Stimulated activated CD8-positive, alpha-beta memory T cell treated with anti-CD3 and anti-CD28 coated beads, Interleukin-2, amount 100 ng/mL, for 1 hour (primary cell): ENCODE results near the gene KBTBD6.
"Not testable (repeated sequence)": the region's sequence is repeated elsewhere in the genome, so short reads cannot be mapped to it uniquely, and the experiment has no call there.

Experiments used
- DNase-seq, 2 donors: peaks; one replicate each; pipeline ENCODE4 v3.0.0-alpha.2; 2020; ENCODE audit warnings: low read depth in 2 of 2

KBTBD6 gene

GRCh38 chr13:41133951-41134350 lies 1.3 kb upstream of the KBTBD6 start:
- no peak for DNase-seq

GRCh38 chr13:41131660-41132511 lies 716 bp downstream of the KBTBD6 start:
- not testable (repeated sequence) for DNase-seq

GRCh38 chr13:41131189-41131588 lies 1.4 kb downstream of the KBTBD6 start:
- DNase-seq = not testable (repeated sequence)

DNA sequence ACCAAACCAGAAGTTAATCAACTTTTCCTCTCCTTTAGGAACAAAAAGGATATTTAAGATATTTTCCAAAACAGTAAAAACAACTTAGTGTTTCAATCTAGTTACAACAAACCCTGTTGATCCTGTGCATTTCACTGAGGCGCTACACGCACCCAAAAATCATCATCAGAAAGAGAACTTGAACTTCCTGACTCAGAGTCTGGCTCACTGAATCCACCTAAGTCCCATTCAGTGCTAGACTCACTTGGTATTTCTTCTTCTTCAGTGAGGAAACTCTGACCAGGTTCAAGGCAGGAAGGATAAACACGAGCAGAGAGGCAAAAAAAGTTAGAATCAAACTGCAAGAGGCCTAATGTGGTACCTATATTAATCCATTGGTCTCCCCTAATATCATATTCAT lies 2.2 kb downstream of the KBTBD6 start:
- no peak for DNase-seq

- no peak for DNase-seq
Measured at GRCh38 chr13:41127701-41128100, 4.9 kb downstream of the KBTBD6 start.

DNA sequence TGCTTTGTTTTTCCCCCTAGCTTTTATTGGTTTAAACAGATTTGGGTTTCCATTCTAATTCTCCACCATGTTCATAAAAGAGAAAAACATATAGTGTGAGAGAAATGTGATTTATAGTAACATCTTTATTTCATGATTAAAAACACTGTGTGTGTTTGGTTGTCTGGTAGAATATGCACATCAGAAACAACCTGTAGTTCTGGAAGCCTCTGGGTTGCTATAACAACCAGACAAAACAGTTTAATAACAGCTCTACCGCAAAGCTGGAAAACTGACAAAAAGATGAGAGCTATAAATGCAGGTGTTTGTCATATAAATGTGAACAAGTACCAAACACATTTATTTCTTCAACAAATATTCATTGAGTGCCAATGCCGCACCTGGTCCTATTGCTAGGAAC lies 9.8 kb downstream of the KBTBD6 start:
- no peak for DNase-seq

DNA sequence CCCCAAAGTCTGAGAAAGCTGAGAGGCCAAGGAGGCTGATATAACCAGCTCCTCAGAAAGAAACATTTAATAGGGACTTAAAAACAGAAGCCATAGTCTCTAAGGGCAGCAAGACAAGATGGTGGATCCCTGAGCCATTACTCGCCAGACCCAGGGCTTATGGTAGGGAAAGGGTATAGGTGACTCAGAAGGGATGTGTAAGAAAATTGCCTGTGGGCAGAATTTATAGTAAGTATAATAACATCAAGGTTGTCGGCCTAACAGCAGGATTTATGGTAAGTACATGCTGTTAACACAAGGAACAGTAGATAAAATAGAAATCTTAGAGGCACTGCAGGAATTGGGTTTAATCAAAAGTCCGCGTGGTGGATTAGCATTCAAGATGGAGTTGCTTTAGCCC lies 14.7 kb downstream of the KBTBD6 start:
- no peak for DNase-seq

- DNase-seq = no peak
Measured at GRCh38 chr13:41111454-41111853, 21.1 kb downstream of the KBTBD6 start.

DNA sequence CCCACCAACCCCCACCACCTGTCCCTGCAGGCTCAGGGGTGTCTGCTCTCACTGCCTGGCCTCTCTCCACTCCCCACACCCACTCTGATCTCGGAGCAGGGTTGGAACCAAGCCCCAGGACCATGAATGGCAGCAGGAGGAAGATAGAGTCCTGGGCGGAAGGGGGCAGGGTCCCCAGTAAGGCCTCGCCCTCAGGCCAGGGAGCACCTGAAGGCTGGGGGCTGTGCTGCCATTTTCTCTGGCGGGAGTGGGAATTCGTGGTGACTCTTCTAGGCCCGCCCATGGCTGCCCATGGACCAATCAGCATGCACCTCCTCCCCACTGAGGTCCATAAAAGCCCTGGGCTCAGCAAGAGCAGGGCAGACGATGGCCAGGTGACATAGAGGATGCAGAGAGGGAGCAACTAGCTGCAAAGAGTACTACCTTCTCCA lies 25.0 kb downstream of the KBTBD6 start:
- no peak for DNase-seq

DNA sequence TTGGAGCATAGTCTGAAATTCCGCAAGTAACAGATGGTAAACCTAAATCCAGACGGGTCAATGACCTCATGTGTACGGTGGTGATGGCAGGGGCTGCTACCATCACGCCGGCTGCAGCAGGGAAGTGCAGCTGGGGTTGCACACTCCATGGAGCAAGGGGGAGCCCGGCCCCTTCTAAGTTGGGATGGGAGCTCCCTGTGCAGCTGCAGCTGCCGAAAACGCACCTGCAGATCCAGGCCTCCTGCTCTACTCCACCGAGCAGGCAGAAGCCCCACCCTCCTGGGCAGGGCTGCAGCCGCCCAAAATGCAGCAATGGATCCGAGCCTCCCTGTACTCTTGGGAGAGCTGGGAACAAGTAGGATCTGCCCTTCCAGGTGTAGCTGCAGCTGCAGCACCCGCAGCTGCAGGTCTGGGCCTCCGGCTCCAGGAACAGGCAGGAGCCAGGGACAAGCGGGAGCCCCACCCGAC lies 25.5 kb downstream of the KBTBD6 start:
- DNase-seq = no peak

- DNase-seq = no peak
Measured at GRCh38 chr13:41099986-41100385, 32.6 kb downstream of the KBTBD6 start.

- no peak for DNase-seq
Measured at GRCh38 chr13:41098761-41099160, 33.8 kb downstream of the KBTBD6 start.

GRCh38 chr13:41095681-41096080 lies 36.9 kb downstream of the KBTBD6 start:
- not testable (repeated sequence) for DNase-seq

- DNase-seq = no peak
Measured at GRCh38 chr13:41085961-41086585, 46.5 kb downstream of the KBTBD6 start.

- DNase-seq = no peak
Measured at GRCh38 chr13:41079725-41080124, 52.9 kb downstream of the KBTBD6 start.
